PC-3 (cell line): ENCODE data around the gene PITRM1.

ENCODE experiments used
- EZH2 ChIP-seq: fragments of 300-600 bp; sonication (generic); IDR thresholded peaks from one replicate; pipeline ENCODE4 v1.6.1; 2017; ENCODE audit warnings: antibody characterized with exemption, mild to moderate bottlenecking, low read length; ENCODE audit not compliant: unreplicated experiment
- TF ChIP-seq, protein P1 (sequence below): fragments of 300-600 bp; sonication (generic); conservative IDR thresholded peaks from 2 replicates; pipeline ENCODE4 v1.5.1; 2017; ENCODE audit warnings: antibody characterized with exemption, low read depth, mild to moderate bottlenecking, low read length

DNA sequence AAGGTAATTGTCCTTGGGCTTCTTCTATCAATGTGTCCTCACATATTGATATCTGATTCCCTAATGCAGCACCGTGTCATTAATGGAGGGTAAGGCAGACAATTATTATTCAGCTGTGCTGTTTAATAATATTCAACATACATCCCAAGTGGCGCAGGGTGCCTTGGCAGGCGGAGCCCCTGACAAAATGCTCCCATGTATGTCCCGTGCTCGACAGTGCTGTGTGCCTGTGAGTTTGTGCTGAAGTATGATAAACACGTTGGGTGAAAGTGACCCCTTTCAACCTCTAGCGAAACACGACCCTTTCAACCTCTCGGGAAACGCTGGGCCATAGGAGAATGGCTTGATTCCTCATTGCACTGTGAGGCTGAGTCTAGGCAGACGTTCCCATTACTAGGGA is 73.9 kb downstream of the PITRM1 start:
- TF ChIP-seq, protein P1, sequence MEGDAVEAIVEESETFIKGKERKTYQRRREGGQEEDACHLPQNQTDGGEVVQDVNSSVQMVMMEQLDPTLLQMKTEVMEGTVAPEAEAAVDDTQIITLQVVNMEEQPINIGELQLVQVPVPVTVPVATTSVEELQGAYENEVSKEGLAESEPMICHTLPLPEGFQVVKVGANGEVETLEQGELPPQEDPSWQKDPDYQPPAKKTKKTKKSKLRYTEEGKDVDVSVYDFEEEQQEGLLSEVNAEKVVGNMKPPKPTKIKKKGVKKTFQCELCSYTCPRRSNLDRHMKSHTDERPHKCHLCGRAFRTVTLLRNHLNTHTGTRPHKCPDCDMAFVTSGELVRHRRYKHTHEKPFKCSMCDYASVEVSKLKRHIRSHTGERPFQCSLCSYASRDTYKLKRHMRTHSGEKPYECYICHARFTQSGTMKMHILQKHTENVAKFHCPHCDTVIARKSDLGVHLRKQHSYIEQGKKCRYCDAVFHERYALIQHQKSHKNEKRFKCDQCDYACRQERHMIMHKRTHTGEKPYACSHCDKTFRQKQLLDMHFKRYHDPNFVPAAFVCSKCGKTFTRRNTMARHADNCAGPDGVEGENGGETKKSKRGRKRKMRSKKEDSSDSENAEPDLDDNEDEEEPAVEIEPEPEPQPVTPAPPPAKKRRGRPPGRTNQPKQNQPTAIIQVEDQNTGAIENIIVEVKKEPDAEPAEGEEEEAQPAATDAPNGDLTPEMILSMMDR: no peak
- no peak for TF ChIP-seq EZH2
